CD4-positive, alpha-beta T cell treated with Interleukin-21 for 1 hour (primary cell): ENCODE data around the gene PKHD1.
"Not testable (repeated sequence)": the region's sequence is repeated elsewhere in the genome, so short reads cannot be mapped to it uniquely, and the experiment has no call there.

Source experiments
- DNase-seq: peaks from one replicate; pipeline ENCODE4 v3.0.0-alpha.2; 2020

PKHD1 gene

GRCh38 chr6:51976374-51976773, 111.0 kb downstream of the PKHD1 start:
- no peak for DNase-seq

- no peak for DNase-seq
Observed at GRCh38 chr6:51972659-51973058, 114.8 kb downstream of the PKHD1 start.

- DNase-seq: no peak
Observed at GRCh38 chr6:51968265-51968664, 119.1 kb downstream of the PKHD1 start.

GRCh38 chr6:51965222-51965801, 122.1 kb downstream of the PKHD1 start:
- no peak for DNase-seq

GRCh38 chr6:51963980-51964379, 123.4 kb downstream of the PKHD1 start:
- no peak for DNase-seq

GRCh38 chr6:51962354-51962753, 125.1 kb downstream of the PKHD1 start:
- no peak for DNase-seq

GRCh38 chr6:51960419-51960818, 127.0 kb downstream of the PKHD1 start:
- DNase-seq: no peak

GRCh38 chr6:51959744-51960383, 127.5 kb downstream of the PKHD1 start:
- DNase-seq: peak; percentile 16

- no peak for DNase-seq
Observed at GRCh38 chr6:51954681-51955080, 132.7 kb downstream of the PKHD1 start.

- no peak for DNase-seq
Observed at GRCh38 chr6:51953246-51953645, 134.2 kb downstream of the PKHD1 start.

GRCh38 chr6:51951924-51952323, 135.5 kb downstream of the PKHD1 start:
- DNase-seq: no peak

- no peak for DNase-seq
Observed at GRCh38 chr6:51949526-51949925, 137.9 kb downstream of the PKHD1 start.

- not testable (repeated sequence) for DNase-seq
Observed at GRCh38 chr6:51939695-51940094, 147.7 kb downstream of the PKHD1 start.

- no peak for DNase-seq
Observed at GRCh38 chr6:51936531-51937290, 150.7 kb downstream of the PKHD1 start.

- no peak for DNase-seq
Observed at GRCh38 chr6:51934098-51934497, 153.3 kb downstream of the PKHD1 start.

- no peak for DNase-seq
Observed at GRCh38 chr6:51932956-51933355, 154.5 kb downstream of the PKHD1 start.

GRCh38 chr6:51930602-51931001, 156.8 kb downstream of the PKHD1 start:
- no peak for DNase-seq

- DNase-seq: no peak
Observed at GRCh38 chr6:51929934-51930574, 157.4 kb downstream of the PKHD1 start.

- no peak for DNase-seq
Observed at GRCh38 chr6:51928320-51928719, 159.1 kb downstream of the PKHD1 start.

GRCh38 chr6:51927450-51927849, 160.0 kb downstream of the PKHD1 start:
- no peak for DNase-seq

GRCh38 chr6:51926125-51926524, 161.3 kb downstream of the PKHD1 start:
- DNase-seq: no peak

GRCh38 chr6:51922479-51922878, 164.9 kb downstream of the PKHD1 start:
- DNase-seq: not testable (repeated sequence)

- DNase-seq: not testable (repeated sequence)
Observed at GRCh38 chr6:51918347-51918746, 169.1 kb downstream of the PKHD1 start.

- DNase-seq: no peak
Observed at GRCh38 chr6:51915098-51915497, 172.3 kb downstream of the PKHD1 start.
